GM18505 (cell line): ENCODE results near the gene AKT2.

Experiments used
- ATAC-seq: cut with Tn5 transposase; IDR thresholded peaks from one replicate; pipeline ENCODE4 v1.9.1; 2021; ENCODE audit not compliant: unreplicated experiment
- POLR2A ChIP-seq: IDR thresholded peaks from 4 replicates; pipeline ENCODE4 v1.6.1; 2011; ENCODE audit warnings: borderline replicate concordance; ENCODE audit not compliant: insufficient read depth, insufficient read length; ENCODE audit errors: extremely low read depth

AKT2 gene

DNA sequence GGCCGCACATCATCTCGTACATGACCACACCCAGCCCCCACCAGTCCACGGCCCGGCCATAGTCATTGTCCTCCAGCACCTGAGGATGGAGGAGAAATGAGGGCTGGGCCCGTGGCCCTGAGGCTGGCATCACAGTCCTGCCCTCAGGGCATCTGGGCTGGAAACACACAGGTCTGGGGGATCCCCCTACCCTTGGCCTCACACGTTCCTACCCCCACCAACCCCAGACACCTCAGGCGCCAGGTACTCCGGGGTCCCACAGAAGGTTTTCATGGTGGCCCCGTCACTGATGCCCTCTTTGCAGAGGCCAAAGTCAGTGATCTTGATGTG, 49.2 kb downstream of the AKT2 start:
- no peak for ATAC-seq
- TF ChIP-seq POLR2A = no peak

DNA sequence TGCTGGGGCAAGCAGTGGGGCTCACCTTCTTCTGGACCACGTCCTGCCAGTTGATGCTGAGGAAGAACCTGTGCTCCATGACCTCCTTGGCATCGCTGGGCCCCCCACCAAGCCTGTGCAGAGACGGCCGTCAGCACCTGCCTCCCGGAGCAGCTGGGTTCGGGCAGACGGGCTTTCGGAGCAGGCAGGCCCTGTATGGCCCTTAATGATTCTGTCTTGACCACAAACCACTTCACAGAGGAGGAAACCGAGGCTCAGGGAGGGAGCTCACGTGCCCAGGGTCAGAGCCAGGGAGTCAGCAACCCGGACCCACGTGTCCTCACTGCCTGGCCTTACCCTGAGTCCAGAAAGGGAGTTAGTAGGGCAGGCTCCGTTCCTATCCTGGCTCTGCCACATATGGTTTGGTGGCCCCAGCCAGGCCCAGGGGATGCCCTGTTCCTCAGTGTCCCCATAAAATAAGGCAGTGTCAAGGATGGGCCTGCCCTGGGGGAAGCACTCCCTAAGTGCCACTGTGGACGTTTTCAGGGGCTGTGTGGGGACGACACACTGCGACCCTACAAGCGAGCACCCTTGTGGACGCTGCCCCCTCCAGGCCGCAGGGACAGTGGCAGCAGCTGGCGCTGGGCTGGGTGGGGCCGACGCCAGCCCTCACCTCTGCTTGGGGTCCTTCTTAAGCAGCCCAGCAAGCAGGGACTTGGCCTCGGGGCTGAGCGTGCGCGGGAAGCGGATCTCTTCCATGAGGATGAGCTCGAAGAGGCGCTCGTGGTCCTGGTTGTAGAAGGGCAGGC, 49.7 kb downstream of the AKT2 start:
- no peak for ATAC-seq
- TF ChIP-seq POLR2A = no peak

DNA sequence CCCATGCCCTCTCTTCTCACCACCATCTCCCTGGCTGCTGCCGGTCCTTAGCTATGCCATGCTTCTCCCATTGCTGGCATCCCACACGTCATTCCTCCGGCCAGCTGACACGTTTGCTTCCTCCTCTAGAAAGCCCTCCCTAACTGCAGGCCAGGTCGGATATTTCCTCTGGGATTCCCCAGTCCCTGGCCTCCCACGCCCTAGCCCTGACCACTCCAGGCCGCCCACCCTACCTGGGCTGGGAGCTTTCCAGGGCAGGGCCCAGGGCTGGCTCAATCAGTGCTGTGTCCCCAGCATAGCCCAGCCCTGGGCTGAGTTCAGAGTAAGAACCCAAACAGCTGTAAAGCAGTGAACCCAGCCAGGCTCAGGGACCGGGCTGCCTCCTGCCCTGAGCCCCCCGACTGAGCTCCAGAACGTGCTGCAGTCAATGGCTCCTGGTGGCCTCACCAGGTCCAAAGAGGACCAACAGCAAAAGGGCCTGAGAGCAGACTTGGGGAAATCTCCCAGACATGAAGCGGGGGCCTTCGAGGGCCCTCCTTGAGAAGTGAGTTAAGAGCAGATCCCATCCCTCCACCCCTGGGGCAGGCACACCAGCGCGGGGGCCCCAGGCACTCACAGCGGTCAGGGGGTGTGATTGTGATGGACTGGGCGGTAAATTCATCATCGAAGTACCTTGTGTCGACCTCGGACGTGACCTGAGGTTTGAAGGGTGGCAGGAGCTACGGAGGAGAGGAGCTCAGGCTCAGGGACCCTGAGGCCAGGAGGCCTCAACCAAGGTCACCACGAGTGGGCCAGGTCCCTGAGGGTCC, 50.5 kb downstream of the AKT2 start:
- no peak for TF ChIP-seq POLR2A
- no peak for ATAC-seq

DNA sequence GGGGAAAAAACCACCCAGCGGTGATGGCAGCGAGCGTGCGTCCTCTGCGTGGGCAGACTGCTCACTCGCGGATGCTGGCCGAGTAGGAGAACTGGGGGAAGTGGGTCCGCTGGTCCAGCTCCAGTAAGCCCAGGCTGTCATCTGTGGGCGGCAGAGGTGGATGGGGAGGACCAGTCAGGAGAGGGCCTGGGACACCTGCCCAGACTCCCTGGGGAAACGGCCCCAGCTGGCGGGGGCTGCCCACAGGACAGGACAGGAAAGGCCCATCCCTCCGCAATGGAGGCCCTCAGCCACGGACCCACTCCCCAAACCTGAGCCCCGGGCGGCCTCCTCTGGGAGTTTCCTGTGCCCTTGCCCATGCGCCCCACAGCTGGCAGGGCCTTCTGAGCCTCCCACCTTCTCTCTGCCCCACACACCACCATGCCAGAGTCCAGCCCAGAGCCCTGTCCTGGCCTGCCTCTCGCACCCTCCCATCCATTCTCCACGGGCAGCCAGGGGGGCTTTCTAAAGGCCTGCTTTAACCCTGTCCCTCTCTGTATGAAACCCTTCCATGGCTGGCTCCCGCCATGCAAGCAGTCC, 51.2 kb downstream of the AKT2 start:
- TF ChIP-seq POLR2A = no peak
- ATAC-seq = no peak

DNA sequence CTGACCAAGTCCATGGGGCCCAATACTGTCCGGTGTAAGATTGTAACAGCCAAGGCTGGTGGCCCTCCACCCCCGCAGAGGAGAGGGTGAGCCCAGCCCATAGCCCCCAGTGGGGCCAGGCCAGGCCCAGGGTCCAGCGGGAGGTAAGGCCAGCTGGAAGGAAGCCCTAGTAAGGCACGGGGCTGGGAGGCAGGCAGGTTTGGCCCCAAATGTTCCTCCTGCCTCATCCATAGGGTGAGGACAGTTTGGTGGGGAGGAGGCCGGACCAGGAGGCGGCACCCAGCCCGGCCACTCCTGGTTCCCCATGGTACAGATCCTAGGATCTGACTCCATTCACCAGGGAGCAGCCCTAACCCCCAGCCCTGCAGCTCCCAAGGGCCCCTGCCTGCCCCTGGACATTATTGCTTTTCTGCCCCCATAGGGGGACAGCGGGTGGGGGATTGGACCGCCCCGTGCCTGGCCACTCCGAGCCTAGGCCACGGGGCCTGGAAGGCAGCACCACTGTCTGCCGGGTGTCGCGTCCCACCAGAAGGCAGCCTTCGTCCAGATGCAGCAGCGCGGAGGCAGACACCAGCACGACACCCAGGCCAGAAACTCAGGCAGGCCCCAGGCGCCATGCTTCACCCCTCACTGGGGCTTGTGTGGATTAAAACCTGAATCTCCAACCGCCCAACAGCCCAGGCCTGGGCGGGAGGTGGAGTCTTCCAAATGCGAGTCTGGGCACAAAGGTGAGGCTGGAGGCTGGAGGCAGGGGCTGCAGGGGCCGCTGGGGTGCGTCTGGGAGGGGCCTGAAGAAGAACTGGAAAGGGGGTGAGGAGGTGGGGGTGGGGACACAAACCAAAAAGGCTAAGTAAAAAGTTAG, 52.0 kb downstream of the AKT2 start:
- ATAC-seq = no peak
- no peak for TF ChIP-seq POLR2A

DNA sequence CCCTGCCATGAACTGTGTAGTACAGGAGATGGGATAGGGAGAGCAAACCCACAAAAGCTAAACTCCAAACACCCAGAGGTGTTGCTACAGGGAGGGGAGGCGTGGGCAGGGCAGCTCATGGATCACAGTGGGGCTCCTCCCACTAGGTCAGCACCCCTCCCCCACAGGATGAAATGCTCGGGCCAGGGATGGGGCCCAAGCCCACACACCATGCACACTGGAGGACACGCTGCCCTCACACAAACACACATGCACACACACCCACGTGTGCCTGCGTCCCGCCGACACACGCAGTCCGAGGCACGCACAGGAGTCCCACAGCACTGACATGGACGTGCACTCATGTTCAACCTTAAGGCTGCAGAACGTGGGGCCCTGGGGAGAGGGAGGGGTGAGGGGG, 52.7 kb downstream of the AKT2 start:
- TF ChIP-seq POLR2A = no peak
- no peak for ATAC-seq

DNA sequence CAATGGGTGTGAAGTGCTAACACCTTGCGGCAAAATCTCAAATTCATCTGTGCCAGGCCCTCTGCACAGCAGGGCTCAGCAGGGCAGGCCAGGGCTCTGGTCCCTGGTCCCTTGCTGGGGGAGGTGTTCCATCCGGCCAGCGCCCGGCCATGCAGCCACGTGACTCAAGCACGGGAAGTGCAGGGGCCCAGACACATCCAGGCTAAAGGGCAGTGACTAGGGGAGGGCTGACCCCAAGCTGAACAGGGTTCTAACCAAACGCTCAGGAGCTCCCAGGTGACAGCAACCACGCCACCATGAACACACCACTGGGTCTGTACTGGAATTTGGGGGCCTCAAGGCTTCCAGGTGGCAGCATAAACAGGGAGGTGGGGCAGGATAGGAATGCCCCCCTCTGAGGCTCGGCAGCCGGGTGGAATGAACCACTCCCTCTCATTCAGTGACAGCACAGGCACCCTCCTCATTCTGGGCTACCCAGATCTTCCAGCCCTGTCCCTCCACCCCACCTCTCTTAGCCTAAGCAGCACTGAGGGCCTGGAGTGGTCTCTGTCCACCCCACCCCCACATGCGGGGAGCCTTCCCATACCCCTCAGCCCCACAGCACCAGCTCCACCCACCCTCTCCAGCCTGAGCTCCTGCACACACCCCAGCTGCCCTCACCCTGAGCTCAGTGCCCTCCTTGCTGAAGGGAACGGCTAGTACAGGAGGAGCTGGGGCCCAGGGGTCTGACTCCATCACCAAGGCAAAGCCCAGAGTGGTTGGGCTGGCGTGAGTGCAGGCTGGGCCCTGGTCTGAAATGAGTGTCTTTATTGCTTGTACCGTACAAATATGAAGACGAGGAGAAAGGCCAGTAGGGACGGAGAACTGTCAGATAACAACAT, 53.4 kb downstream of the AKT2 start:
- ATAC-seq = no peak
- TF ChIP-seq POLR2A = no peak

DNA sequence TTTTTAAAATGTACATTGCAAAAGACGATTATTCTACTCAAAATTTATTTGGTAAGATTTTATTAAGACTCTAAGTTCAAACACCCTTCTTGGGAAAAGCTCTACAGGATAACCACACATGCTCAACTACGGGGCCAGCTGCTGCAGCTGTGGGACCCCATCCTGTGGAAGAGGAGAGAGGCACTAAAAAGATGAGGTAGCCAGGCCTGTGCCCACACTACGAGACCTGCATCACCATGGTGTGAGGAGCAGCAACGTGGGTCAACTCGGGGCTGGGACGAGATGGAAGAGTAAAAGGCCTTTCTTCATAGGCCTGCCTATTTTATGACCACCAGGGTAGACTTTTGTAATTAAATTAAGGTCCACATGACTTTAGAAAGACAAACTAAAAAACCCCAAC, 54.1 kb downstream of the AKT2 start:
- TF ChIP-seq POLR2A = no peak
- no peak for ATAC-seq

DNA sequence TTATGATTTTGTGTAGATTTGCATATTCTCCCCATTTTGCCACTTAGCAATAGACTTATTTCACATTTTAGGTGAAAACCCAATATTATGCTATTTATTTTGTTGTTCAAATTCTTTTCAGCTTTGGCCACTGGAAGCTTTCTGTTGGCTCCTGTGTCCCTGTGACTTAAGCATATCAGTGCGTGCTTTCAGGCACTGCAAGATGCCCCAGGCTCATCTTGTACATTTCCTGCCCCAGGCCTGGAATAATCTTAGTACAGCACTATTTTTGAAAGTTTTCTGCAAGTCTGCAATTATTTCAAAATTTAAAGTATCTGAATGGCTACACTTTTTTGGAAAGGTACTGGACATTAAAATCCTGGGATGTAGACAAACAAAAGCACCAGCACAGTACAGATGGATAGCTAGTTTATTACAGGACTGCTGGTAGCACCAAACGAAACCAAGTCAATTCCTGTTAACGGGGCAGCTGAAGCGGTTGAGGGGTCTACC, 55.2 kb downstream of the AKT2 start:
- ATAC-seq = no peak
- no peak for TF ChIP-seq POLR2A

DNA sequence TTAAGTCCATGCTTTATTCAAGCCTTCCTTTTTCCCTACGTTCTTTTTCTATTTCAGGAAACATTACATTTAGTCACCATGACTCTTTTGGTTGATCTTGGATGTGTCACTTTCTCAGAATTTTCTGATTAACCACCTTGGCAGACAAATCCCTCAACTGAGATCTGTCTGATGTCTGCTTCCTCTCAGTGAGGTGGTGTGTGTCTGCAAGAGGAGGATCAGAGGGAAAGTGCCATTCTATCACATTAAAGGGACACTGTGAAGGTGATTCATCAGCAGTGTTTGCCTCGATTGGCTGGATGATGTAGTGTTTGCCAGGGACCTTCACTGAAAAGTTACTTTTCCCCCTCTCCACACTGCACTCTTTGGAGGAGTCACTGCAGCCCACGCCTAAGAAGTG, 55.7 kb downstream of the AKT2 start:
- ATAC-seq = no peak
- TF ChIP-seq POLR2A = no peak

DNA sequence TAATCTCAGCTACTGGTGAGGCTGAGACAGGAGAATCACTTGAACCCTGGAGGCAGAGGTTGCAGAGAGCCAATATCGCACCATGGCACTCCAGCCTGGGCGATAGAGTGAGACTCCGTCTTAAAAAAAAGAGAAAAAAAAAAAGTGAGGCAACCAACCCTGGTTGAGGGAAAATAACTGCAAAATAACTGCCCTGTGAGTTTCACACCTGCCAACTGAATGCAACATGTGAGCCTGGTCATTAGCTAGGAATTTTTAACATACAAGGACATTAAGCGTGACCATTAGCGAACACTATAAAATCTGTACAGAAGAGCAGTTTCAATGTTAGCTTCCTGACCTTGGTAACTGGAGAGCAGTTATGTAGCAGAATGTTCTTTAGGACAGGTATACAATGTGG, 56.3 kb downstream of the AKT2 start:
- no peak for TF ChIP-seq POLR2A
- ATAC-seq = no peak

DNA sequence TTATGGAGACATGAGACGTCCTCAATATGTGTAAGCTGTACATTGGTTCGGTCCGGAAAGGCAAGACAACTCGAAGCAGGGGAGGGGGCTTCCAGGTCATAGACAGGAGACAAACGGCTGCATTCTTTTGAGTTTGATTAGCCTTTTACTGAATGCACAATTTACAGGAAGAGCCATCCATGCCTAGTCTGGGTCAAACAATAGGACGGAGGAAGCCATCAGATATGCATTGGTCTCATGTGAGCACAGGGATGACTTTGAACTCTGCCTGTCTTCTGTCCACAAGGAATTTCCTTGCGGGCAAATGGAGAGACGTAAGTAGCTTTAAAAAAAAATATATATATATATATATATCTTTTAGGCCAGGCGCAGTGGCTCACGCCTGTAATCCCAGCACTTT, 56.8 kb downstream of the AKT2 start:
- no peak for TF ChIP-seq POLR2A
- no peak for ATAC-seq

DNA sequence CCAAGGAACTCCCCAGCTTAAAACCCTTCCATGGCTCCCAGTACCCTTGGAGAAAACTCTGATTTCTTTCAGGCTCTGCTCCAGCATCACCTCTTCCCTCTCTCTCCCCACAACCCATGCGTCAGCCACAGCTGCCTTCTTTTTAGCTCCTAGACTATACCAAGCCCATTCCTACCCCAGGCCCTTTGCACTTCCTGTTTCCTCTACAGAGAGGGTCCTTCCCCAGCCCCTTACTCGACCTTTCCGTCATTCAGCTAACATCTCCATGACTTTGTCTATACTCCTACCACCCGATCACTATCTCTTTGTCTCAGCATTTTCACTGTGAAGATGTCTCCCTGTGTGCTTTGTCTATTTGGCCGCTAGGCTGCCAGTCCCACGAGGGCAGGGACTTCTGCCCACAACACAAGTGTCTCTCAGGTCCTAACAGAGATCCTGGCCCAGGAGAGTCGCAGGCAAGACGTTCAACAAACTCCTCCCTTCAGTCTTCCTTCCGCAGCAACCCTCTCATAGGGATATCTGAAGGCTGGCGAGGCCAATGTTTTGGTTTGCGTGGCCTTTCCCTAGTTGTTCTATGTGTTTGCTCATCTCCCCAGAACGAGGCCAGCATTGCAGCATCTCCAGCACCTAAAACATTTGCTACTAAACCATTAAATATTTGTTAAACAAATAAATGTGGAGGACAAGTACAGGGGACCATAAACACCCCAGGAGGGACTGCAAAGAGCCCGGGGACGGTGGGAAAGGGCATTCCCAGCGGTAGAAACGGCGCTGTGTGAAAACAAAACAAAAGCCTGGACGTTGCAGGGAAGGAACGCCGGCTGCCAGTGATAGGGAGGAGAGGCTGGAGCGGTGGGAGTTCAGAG, 59.5 kb downstream of the AKT2 start:
- no peak for ATAC-seq

More for the DNA sequence above, 59.5 kb downstream of the AKT2 start:
- TF ChIP-seq POLR2A = no peak
